ENCODE results near the gene GATB.

DNA sequence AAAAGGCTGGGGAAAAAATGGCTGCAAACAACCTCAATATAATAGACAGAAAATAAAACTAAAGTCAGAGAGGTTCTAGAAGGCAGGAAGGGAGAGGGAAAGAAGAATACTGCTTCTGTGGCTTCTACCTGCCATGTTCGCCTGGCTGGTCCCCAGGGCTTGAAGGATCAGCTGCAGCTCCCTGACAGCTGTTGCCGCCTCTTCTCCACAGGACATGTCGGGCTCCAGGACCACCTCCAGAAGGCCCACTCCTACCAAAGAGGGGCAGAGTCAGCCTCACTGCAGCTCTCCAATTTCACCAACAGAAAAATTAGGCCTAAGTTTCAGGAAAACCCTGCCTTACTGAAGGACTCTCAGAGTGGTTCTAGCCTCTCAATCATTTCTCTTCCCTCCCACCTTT lies 44.9 kb downstream of the GATB start:
- no peak for TF ChIP-seq STAT1 (conservative IDR thresholded peaks at IDR 0.05)
- TF ChIP-seq, protein P1, sequence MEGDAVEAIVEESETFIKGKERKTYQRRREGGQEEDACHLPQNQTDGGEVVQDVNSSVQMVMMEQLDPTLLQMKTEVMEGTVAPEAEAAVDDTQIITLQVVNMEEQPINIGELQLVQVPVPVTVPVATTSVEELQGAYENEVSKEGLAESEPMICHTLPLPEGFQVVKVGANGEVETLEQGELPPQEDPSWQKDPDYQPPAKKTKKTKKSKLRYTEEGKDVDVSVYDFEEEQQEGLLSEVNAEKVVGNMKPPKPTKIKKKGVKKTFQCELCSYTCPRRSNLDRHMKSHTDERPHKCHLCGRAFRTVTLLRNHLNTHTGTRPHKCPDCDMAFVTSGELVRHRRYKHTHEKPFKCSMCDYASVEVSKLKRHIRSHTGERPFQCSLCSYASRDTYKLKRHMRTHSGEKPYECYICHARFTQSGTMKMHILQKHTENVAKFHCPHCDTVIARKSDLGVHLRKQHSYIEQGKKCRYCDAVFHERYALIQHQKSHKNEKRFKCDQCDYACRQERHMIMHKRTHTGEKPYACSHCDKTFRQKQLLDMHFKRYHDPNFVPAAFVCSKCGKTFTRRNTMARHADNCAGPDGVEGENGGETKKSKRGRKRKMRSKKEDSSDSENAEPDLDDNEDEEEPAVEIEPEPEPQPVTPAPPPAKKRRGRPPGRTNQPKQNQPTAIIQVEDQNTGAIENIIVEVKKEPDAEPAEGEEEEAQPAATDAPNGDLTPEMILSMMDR (IDR thresholded peaks at IDR 0.05 in 2 of 3, conservative IDR thresholded peaks at IDR 0.05 in 1 of 3; ENCODE audit: control insufficient read depth in 2 of 3, extremely low read depth in 1 of 3, insufficient read depth in 1 of 3, low read depth in 3 of 3, low read length in 3 of 3): no peak
- no peak for TF ChIP-seq POLR2A (IDR thresholded peaks at IDR 0.05; ENCODE audit: low read depth, low read length)
- no peak for TF ChIP-seq JUNB (IDR thresholded peaks at IDR 0.05)
- no peak for TF ChIP-seq ZZZ3 (IDR thresholded peaks at IDR 0.05; ENCODE audit: control insufficient read depth, insufficient read length, low read depth)
- TF ChIP-seq STAT3 (IDR thresholded peaks at IDR 0.05; ENCODE audit: low read depth, low read length): no peak
- no peak for TF ChIP-seq RFX5 (IDR thresholded peaks at IDR 0.05; ENCODE audit: low read depth, low read length)
- TF ChIP-seq CHD1 (IDR thresholded peaks at IDR 0.05; ENCODE audit: low read depth, low read length): no peak
- TF ChIP-seq, protein P2, sequence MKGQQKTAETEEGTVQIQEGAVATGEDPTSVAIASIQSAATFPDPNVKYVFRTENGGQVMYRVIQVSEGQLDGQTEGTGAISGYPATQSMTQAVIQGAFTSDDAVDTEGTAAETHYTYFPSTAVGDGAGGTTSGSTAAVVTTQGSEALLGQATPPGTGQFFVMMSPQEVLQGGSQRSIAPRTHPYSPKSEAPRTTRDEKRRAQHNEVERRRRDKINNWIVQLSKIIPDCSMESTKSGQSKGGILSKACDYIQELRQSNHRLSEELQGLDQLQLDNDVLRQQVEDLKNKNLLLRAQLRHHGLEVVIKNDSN (IDR thresholded peaks at IDR 0.05; ENCODE audit: borderline replicate concordance, extremely low read length, insufficient read depth, low read depth, low read length): no peak
- TF ChIP-seq, protein P3, sequence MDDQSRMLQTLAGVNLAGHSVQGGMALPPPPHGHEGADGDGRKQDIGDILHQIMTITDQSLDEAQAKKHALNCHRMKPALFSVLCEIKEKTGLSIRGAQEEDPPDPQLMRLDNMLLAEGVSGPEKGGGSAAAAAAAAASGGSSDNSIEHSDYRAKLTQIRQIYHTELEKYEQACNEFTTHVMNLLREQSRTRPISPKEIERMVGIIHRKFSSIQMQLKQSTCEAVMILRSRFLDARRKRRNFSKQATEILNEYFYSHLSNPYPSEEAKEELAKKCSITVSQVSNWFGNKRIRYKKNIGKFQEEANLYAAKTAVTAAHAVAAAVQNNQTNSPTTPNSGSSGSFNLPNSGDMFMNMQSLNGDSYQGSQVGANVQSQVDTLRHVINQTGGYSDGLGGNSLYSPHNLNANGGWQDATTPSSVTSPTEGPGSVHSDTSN (IDR thresholded peaks at IDR 0.05; ENCODE audit: insufficient replicate concordance, low read depth, low read length): no peak
- TF ChIP-seq SP1 (IDR thresholded peaks at IDR 0.05; ENCODE audit: low read depth, low read length): no peak
- TF ChIP-seq, protein P4, sequence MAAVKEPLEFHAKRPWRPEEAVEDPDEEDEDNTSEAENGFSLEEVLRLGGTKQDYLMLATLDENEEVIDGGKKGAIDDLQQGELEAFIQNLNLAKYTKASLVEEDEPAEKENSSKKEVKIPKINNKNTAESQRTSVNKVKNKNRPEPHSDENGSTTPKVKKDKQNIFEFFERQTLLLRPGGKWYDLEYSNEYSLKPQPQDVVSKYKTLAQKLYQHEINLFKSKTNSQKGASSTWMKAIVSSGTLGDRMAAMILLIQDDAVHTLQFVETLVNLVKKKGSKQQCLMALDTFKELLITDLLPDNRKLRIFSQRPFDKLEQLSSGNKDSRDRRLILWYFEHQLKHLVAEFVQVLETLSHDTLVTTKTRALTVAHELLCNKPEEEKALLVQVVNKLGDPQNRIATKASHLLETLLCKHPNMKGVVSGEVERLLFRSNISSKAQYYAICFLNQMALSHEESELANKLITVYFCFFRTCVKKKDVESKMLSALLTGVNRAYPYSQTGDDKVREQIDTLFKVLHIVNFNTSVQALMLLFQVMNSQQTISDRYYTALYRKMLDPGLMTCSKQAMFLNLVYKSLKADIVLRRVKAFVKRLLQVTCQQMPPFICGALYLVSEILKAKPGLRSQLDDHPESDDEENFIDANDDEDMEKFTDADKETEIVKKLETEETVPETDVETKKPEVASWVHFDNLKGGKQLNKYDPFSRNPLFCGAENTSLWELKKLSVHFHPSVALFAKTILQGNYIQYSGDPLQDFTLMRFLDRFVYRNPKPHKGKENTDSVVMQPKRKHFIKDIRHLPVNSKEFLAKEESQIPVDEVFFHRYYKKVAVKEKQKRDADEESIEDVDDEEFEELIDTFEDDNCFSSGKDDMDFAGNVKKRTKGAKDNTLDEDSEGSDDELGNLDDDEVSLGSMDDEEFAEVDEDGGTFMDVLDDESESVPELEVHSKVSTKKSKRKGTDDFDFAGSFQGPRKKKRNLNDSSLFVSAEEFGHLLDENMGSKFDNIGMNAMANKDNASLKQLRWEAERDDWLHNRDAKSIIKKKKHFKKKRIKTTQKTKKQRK (IDR thresholded peaks at IDR 0.05; ENCODE audit: low read depth, low read length): no peak
- TF ChIP-seq, protein P5, sequence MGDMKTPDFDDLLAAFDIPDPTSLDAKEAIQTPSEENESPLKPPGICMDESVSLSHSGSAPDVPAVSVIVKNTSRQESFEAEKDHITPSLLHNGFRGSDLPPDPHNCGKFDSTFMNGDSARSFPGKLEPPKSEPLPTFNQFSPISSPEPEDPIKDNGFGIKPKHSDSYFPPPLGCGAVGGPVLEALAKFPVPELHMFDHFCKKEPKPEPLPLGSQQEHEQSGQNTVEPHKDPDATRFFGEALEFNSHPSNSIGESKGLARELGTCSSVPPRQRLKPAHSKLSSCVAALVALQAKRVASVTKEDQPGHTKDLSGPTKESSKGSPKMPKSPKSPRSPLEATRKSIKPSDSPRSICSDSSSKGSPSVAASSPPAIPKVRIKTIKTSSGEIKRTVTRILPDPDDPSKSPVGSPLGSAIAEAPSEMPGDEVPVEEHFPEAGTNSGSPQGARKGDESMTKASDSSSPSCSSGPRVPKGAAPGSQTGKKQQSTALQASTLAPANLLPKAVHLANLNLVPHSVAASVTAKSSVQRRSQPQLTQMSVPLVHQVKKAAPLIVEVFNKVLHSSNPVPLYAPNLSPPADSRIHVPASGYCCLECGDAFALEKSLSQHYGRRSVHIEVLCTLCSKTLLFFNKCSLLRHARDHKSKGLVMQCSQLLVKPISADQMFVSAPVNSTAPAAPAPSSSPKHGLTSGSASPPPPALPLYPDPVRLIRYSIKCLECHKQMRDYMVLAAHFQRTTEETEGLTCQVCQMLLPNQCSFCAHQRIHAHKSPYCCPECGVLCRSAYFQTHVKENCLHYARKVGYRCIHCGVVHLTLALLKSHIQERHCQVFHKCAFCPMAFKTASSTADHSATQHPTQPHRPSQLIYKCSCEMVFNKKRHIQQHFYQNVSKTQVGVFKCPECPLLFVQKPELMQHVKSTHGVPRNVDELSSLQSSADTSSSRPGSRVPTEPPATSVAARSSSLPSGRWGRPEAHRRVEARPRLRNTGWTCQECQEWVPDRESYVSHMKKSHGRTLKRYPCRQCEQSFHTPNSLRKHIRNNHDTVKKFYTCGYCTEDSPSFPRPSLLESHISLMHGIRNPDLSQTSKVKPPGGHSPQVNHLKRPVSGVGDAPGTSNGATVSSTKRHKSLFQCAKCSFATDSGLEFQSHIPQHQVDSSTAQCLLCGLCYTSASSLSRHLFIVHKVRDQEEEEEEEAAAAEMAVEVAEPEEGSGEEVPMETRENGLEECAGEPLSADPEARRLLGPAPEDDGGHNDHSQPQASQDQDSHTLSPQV (IDR thresholded peaks at IDR 0.05): no peak

All from GM12878 (cell line).